B cell (primary cell): ENCODE results near the gene TNFAIP8L1. TPM values are rescaled to one million over a fixed set of nuclear protein-coding genes. Genes with fewer than 3 reads are reported as not detected.

ENCODE experiments used
- ATAC-seq: fragments of 200-7000 bp; cut with Tn5 transposase; one replicate; pipeline ENCODE4 v1.10.0; 2021; ENCODE audit warnings: low read depth, mild to moderate bottlenecking, moderate number of reproducible peaks, moderate library complexity
- CTCF ChIA-PET: fragments of 350-600 bp; sonication (Branson Sonifier 250); formaldehyde crosslinking; loops from one replicate; lab custom pipeline; 2021; ENCODE audit warnings: antibody characterized with exemption, inconsistent platforms; lab: Charles Lee
- POLR2A ChIA-PET: fragments of 350-600 bp; sonication (Branson Sonifier 250); formaldehyde crosslinking; loops from one replicate; lab custom pipeline; 2021; ENCODE audit warnings: antibody characterized with exemption; lab: Charles Lee
- DNase-seq: peaks from one replicate; pipeline ENCODE4 v3.0.0; 2013
- H2AFZ ChIP-seq: 2 replicates; pipeline ENCODE4 v1.6.1; 2012; ENCODE audit warnings: mild to moderate bottlenecking, low read depth, low read length; ENCODE audit not compliant: insufficient read depth, poor library complexity, severe bottlenecking
- H3K27ac ChIP-seq, 2 donors: 1 replicate in 1 of 2; 2 replicates in 1 of 2; pipeline ENCODE4 v1.5.1; 2012 to 2013; ENCODE audit warnings: low read length in 2 of 2, mild to moderate bottlenecking in 2 of 2, moderate library complexity in 1 of 2
- H3K27me3 ChIP-seq, 4 experiments: fragments of 200-600 bp in 1 of 4; sonication (generic) in 1 of 4; replicated peaks in 1 of 4; 1 replicate in 2 of 4; 2 replicates in 2 of 4; pipeline versions ENCODE4 v1.6.1 to v1.7.0; 2013 to 2016; ENCODE audit warnings: low read length in 3 of 4, mild to moderate bottlenecking in 2 of 4, mixed read lengths in 1 of 4, moderate library complexity in 1 of 4; ENCODE audit not compliant: insufficient read depth in 4 of 4, control insufficient read depth in 3 of 4; ENCODE audit errors: control extremely low read depth in 1 of 4
- H3K36me3 ChIP-seq, 2 experiments: replicated peaks in 1 of 2; 1 replicate in 1 of 2; 2 replicates in 1 of 2; pipeline versions ENCODE4 v1.6.1 to v1.7.1; 2013; ENCODE audit warnings: low read length in 1 of 2; ENCODE audit not compliant: insufficient read depth in 2 of 2, control insufficient read depth in 1 of 2; ENCODE audit errors: control extremely low read depth in 1 of 2, extremely low read depth in 1 of 2
- H3K4me1 ChIP-seq, 2 donors: fragments of 200-600 bp in 1 of 2; sonication (generic) in 1 of 2; 1 replicate in 1 of 2; 2 replicates in 1 of 2; pipeline versions ENCODE4 v1.5.1 to v1.6.1; 2013 to 2017; ENCODE audit warnings: low read length in 2 of 2; ENCODE audit not compliant: control insufficient read depth in 2 of 2, insufficient read depth in 2 of 2
- H3K4me2 ChIP-seq: replicated peaks from 2 replicates; pipeline ENCODE3; 2012; ENCODE audit warnings: mild to moderate bottlenecking, low read depth, low read length; ENCODE audit not compliant: poor library complexity, severe bottlenecking
- H3K4me3 ChIP-seq, 5 experiments: fragments of 200-600 bp in 1 of 5; sonication (generic) in 1 of 5; 1 replicate in 3 of 5; 2 replicates in 2 of 5; pipeline versions ENCODE4 v1.5.1 to v1.7.0; 2011 to 2016; ENCODE audit warnings: low read length in 4 of 5, mild to moderate bottlenecking in 4 of 5, low read depth in 2 of 5, control low read depth in 1 of 5, moderate library complexity in 1 of 5; ENCODE audit not compliant: insufficient read depth in 1 of 5; ENCODE audit errors: control extremely low read depth in 1 of 5, extremely low read depth in 1 of 5
- H3K79me2 ChIP-seq: fragments of 200-600 bp; sonication (generic); one replicate; pipeline ENCODE4 v1.6.0; 2016; ENCODE audit warnings: low read length; ENCODE audit not compliant: control insufficient read depth, insufficient read depth
- H3K9ac ChIP-seq: fragments of 200-600 bp; sonication (generic); 2 replicates; pipeline ENCODE4 v1.6.1; 2017; ENCODE audit warnings: mild to moderate bottlenecking, low read length, moderate library complexity
- H3K9me3 ChIP-seq, 3 donors: one replicate each; pipeline versions ENCODE4 v1.6.1 to v1.7.1; 2013; ENCODE audit warnings: low read length in 2 of 3; ENCODE audit not compliant: control insufficient read depth in 2 of 3, insufficient read depth in 1 of 3; ENCODE audit errors: control extremely low read depth in 1 of 3
- H4K20me1 ChIP-seq: 2 replicates; pipeline ENCODE4 v1.6.0; 2012; ENCODE audit warnings: mild to moderate bottlenecking, low read length; ENCODE audit not compliant: insufficient read depth, control insufficient read depth, poor library complexity, severe bottlenecking
- H3K27ac Mint-ChIP-seq: one replicate; pipeline ENCODE4 v1.8.0; 2021; ENCODE audit warnings: mixed read lengths
- H3K27me3 Mint-ChIP-seq: one replicate; pipeline ENCODE4 v1.8.0; 2021; ENCODE audit warnings: mixed read lengths
- H3K4me1 Mint-ChIP-seq: one replicate; pipeline ENCODE4 v1.8.0; 2021; ENCODE audit warnings: mixed read lengths
- H3K4me3 Mint-ChIP-seq: one replicate; pipeline ENCODE4 v1.8.0; 2021; ENCODE audit warnings: mixed read lengths
- H3K9me3 Mint-ChIP-seq: one replicate; pipeline ENCODE4 v1.8.0; 2022; ENCODE audit warnings: mixed read lengths; ENCODE audit not compliant: insufficient read depth
- CTCF ChIP-seq: fragments of 200-600 bp; IDR thresholded peaks from one replicate; pipeline ENCODE4 v1.8.0; 2022; ENCODE audit warnings: antibody characterized with exemption, mild to moderate bottlenecking
- EZH2 ChIP-seq: IDR thresholded peaks from 2 replicates; pipeline ENCODE4 v1.6.1; 2012; ENCODE audit warnings: borderline replicate concordance, low read depth, mild to moderate bottlenecking, moderate library complexity, low read length; ENCODE audit not compliant: insufficient read depth, poor library complexity, severe bottlenecking
- WGBS: methylation state at CpG from one replicate; pipeline ENCODE4 v1.1.5; 2013; ENCODE audit warnings: missing lambda C conversion rate; ENCODE audit not compliant: insufficient coverage; 5-methylcytosine and 5-hydroxymethylcytosine counted together
- intact Hi-C: fragments of 100-400 bp; cut with micrococcal nuclease; formaldehyde crosslinking; loops from one replicate; pipeline ENCODE4 v1.10.0; 2022
- polyA plus RNA-seq: library from polyadenylated mRNA; depleted of rRNA; stranded (reverse); fragments of >200 nt; gene quantifications from 2 replicates; pipeline ENCODE4 v1.2.3, GENCODE V29; 2012
- total RNA-seq, 2 donors: library from RNA; stranded (reverse); fragments of 120-200 nt in 1 of 2; gene quantifications; 1 replicate in 1 of 2; 2 replicates in 1 of 2; pipeline versions ENCODE4 v1.2.3 to v1.2.4, GENCODE V29; 2013 to 2022

TNFAIP8L1 gene
- total and polyA plus RNA-seq, 2 donors (not counting 1 experiment from before 2014, with no cell fraction given): 9.1 to 20.9 TPM

GRCh38 chr19:4620675-4621074 is 18.6 kb upstream of the TNFAIP8L1 start:
- Histone ChIP-seq H3K79me2 (no peaks in the 10 kb centered on the region), H3K27ac (no peak overlapping the region), H3K9me3 (no peaks in the 10 kb centered on the region), H4K20me1 (no peaks in the 10 kb centered on the region), H2AFZ (no peak overlapping the region), H3K4me3 (no peak overlapping the region), H3K36me3 (no peaks in the 10 kb centered on the region), H3K27me3 (peaks cover 0 to 5% (median 2%) of the 10 kb centered on the region in 4 experiments), H3K4me2 (no peak overlapping the region), H3K4me1 (no peaks in the 10 kb centered on the region), H3K9ac (no peak overlapping the region)
- DNase-seq: no peak
- CTCF ChIA-PET: interaction anchor here (1.1 to 1.4 kb wide), 2 partner anchors 13 to 14 kb away, joined by 3 to 6 read pairs; no protein-coding TSS in a partner anchor
- no peak for ATAC-seq
- POLR2A ChIA-PET: no interaction called here
- TF ChIP-seq EZH2 (no peak), CTCF (no peak)
- H3K27me3 Mint-ChIP-seq: peaks cover 8% of the 10 kb centered on the region
- H3K4me3 Mint-ChIP-seq: no peak overlapping the region
- no peaks in the 10 kb centered on the region for H3K9me3 Mint-ChIP-seq
- intact Hi-C loops: no loop called here
- no peak overlapping the region for H3K27ac Mint-ChIP-seq
- 83% methylated on average over 2 of the region's 2 CpGs for WGBS
- H3K4me1 Mint-ChIP-seq: no peaks in the 10 kb centered on the region

GRCh38 chr19:4622695-4623421 is 16.5 kb upstream of the TNFAIP8L1 start:
- no peak overlapping the region for H3K4me3 Mint-ChIP-seq
- ATAC-seq: no peak
- H3K27ac Mint-ChIP-seq: no peak overlapping the region
- no peak overlapping the region for H3K4me2 ChIP-seq
- H3K4me1 ChIP-seq: no peaks in the 10 kb centered on the region
- no peaks in the 10 kb centered on the region for H3K79me2 ChIP-seq
- H3K27me3 ChIP-seq: peaks cover 0 to 8% (median 2%) of the 10 kb centered on the region in 4 experiments
- no peak overlapping the region for H3K9ac ChIP-seq
- peaks cover 0 to 1% (median 0%) of the 10 kb centered on the region in 3 donors for H3K9me3 ChIP-seq
- H4K20me1 ChIP-seq: no peaks in the 10 kb centered on the region
- H3K36me3 ChIP-seq: no peaks in the 10 kb centered on the region
- no peak overlapping the region for H3K27ac ChIP-seq
- H3K9me3 Mint-ChIP-seq: no peaks in the 10 kb centered on the region
- no peak for DNase-seq
- CTCF ChIA-PET: no interaction called here
- intact Hi-C loops: no loop called here
- no peaks in the 10 kb centered on the region for H3K4me1 Mint-ChIP-seq
- H3K27me3 Mint-ChIP-seq: peaks cover 8% of the 10 kb centered on the region
- no peak for TF ChIP-seq EZH2
- TF ChIP-seq CTCF: no peak
- no peak overlapping the region for H3K4me3 ChIP-seq
- POLR2A ChIA-PET: interaction anchor here (0.7 kb wide), 1 partner anchor 107 kb away, joined by 6 read pairs; no protein-coding TSS in a partner anchor
- 70% methylated on average over 8 of the region's 12 CpGs for WGBS
- no peak overlapping the region for H2AFZ ChIP-seq
